Central memory CD8-positive, alpha-beta T cell (primary cell): ENCODE measurements around the gene SLC25A5.

Experiments used
- ATAC-seq: fragments of 150-1000 bp; cut with Tn5 transposase; replicated peaks from 2 replicates; pipeline ENCODE4 v1.10.0; 2022; ENCODE audit warnings: mild to moderate bottlenecking, moderate FRiP score, moderate number of reproducible peaks; ENCODE audit not compliant: poor library complexity, severe bottlenecking; ENCODE audit errors: extremely low read depth
- DNase-seq, 2 donors: peaks; one replicate each; pipeline ENCODE4 v3.0.0; 2021; ENCODE audit warnings: low spot score in 2 of 2
- H3K27ac Mint-ChIP-seq: one replicate; pipeline ENCODE4 v1.8.0; 2022; ENCODE audit warnings: low read depth, mild to moderate bottlenecking, moderate library complexity, mixed read lengths
- H3K27me3 Mint-ChIP-seq: one replicate; pipeline ENCODE4 v1.8.0; 2022; ENCODE audit warnings: mixed read lengths
- H3K36me3 Mint-ChIP-seq: one replicate; pipeline ENCODE4 v1.8.0; 2022; ENCODE audit warnings: mild to moderate bottlenecking, moderate library complexity, mixed read lengths; ENCODE audit not compliant: insufficient read depth
- H3K4me1 Mint-ChIP-seq: one replicate; pipeline ENCODE4 v1.8.0; 2022; ENCODE audit warnings: mixed read lengths
- H3K4me3 Mint-ChIP-seq: one replicate; pipeline ENCODE4 v1.8.0; 2022; ENCODE audit warnings: mild to moderate bottlenecking, moderate library complexity, mixed read lengths
- H3K9me3 Mint-ChIP-seq: one replicate; pipeline ENCODE4 v1.8.0; 2022; ENCODE audit warnings: mixed read lengths

SLC25A5 gene

GRCh38 chrX:119455264-119455663, 13.0 kb upstream of the SLC25A5 start:
- Mint-ChIP-seq H3K4me1 (no peaks in the 10 kb centered on the region), H3K36me3 (peaks cover 7% of the 10 kb centered on the region), H3K27me3 (no peaks in the 10 kb centered on the region), H3K4me3 (no peak overlapping the region), H3K9me3 (no peaks in the 10 kb centered on the region), H3K27ac (no peak overlapping the region)
- no peak for ATAC-seq
- no peak for DNase-seq

- H3K27me3 Mint-ChIP-seq: no peaks in the 10 kb centered on the region
- no peak overlapping the region for H3K27ac Mint-ChIP-seq
- no peak overlapping the region for H3K4me3 Mint-ChIP-seq
- H3K4me1 Mint-ChIP-seq: no peaks in the 10 kb centered on the region
- H3K9me3 Mint-ChIP-seq: no peaks in the 10 kb centered on the region
- ATAC-seq: no peak
- no peaks in the 10 kb centered on the region for H3K36me3 Mint-ChIP-seq
- no peak for DNase-seq
These were observed 9.1 kb upstream of the SLC25A5 start for GRCh38 chrX:119459181-119459580.

- no peak for ATAC-seq
- Mint-ChIP-seq H3K4me1 (peaks cover 10% of the 10 kb centered on the region), H3K36me3 (peaks cover 8% of the 10 kb centered on the region), H3K27ac (no peak overlapping the region), H3K27me3 (no peaks in the 10 kb centered on the region), H3K4me3 (no peak overlapping the region), H3K9me3 (no peaks in the 10 kb centered on the region)
- DNase-seq: no peak
These were observed 2.7 kb upstream of the SLC25A5 start for GRCh38 chrX:119465555-119465954.

- no peaks in the 10 kb centered on the region for H3K9me3 Mint-ChIP-seq
- H3K27ac Mint-ChIP-seq: no peak overlapping the region
- ATAC-seq (no peak), DNase-seq (no peak)
- H3K36me3 Mint-ChIP-seq: peaks cover 16% of the 10 kb centered on the region
- peaks cover 10% of the 10 kb centered on the region for H3K4me1 Mint-ChIP-seq
- no peak overlapping the region for H3K4me3 Mint-ChIP-seq
- H3K27me3 Mint-ChIP-seq: no peaks in the 10 kb centered on the region
These were observed 1.3 kb upstream of the SLC25A5 start for GRCh38 chrX:119466970-119467369.

GRCh38 chrX:119467433-119467832, 811 bp upstream of the SLC25A5 start:
- Mint-ChIP-seq H3K4me1 (peaks cover 10% of the 10 kb centered on the region), H3K9me3 (no peaks in the 10 kb centered on the region), H3K36me3 (peaks cover 16% of the 10 kb centered on the region), H3K4me3 (no peak overlapping the region), H3K27ac (no peak overlapping the region), H3K27me3 (no peaks in the 10 kb centered on the region)
- DNase-seq (no peak), ATAC-seq (no peak)

- no peaks in the 10 kb centered on the region for H3K27me3 Mint-ChIP-seq
- H3K36me3 Mint-ChIP-seq: peaks cover 16% of the 10 kb centered on the region
- peak overlapping the region; percentile 89 for H3K27ac Mint-ChIP-seq
- H3K9me3 Mint-ChIP-seq: no peaks in the 10 kb centered on the region
- ATAC-seq (peak; percentile 77), DNase-seq (peak; percentile 79 to 81)
- peaks cover 10% of the 10 kb centered on the region for H3K4me1 Mint-ChIP-seq
- peak overlapping the region; percentile 91 for H3K4me3 Mint-ChIP-seq
These were observed 488 bp downstream of the SLC25A5 start for GRCh38 chrX:119468551-119469312.

- no peak for DNase-seq
- Mint-ChIP-seq H3K4me3 (peak overlapping the region; percentile 91), H3K27ac (no peak overlapping the region), H3K9me3 (no peaks in the 10 kb centered on the region), H3K4me1 (peaks cover 10% of the 10 kb centered on the region), H3K27me3 (no peaks in the 10 kb centered on the region), H3K36me3 (peaks cover 16% of the 10 kb centered on the region)
- ATAC-seq: peak; percentile 6
These were observed 1.0 kb downstream of the SLC25A5 start for GRCh38 chrX:119469313-119469635.

- no peaks in the 10 kb centered on the region for H3K9me3 Mint-ChIP-seq
- no peak overlapping the region for H3K27ac Mint-ChIP-seq
- DNase-seq: no peak
- peaks cover 2% of the 10 kb centered on the region for H3K4me1 Mint-ChIP-seq
- H3K4me3 Mint-ChIP-seq: no peak overlapping the region
- no peaks in the 10 kb centered on the region for H3K27me3 Mint-ChIP-seq
- H3K36me3 Mint-ChIP-seq: peaks cover 11% of the 10 kb centered on the region
- ATAC-seq: no peak
These were observed 6.6 kb downstream of the SLC25A5 start for GRCh38 chrX:119474615-119475388.

- Mint-ChIP-seq H3K27me3 (no peaks in the 10 kb centered on the region), H3K4me3 (no peak overlapping the region), H3K27ac (no peak overlapping the region), H3K9me3 (no peaks in the 10 kb centered on the region), H3K4me1 (no peaks in the 10 kb centered on the region), H3K36me3 (peaks cover 10% of the 10 kb centered on the region)
- ATAC-seq (no peak), DNase-seq (no peak)
These were observed 7.3 kb downstream of the SLC25A5 start for GRCh38 chrX:119475389-119476101.

- Mint-ChIP-seq H3K4me3 (no peak overlapping the region), H3K9me3 (no peaks in the 10 kb centered on the region), H3K36me3 (peaks cover 2% of the 10 kb centered on the region), H3K27ac (no peak overlapping the region), H3K4me1 (peaks cover 5% of the 10 kb centered on the region), H3K27me3 (no peaks in the 10 kb centered on the region)
- DNase-seq: no peak
- no peak for ATAC-seq
These were observed 9.6 kb downstream of the SLC25A5 start for GRCh38 chrX:119477812-119478232.

GRCh38 chrX:119478504-119478903, 10.3 kb downstream of the SLC25A5 start:
- no peaks in the 10 kb centered on the region for H3K9me3 Mint-ChIP-seq
- no peak overlapping the region for H3K4me3 Mint-ChIP-seq
- DNase-seq: no peak
- no peak overlapping the region for H3K27ac Mint-ChIP-seq
- no peaks in the 10 kb centered on the region for H3K27me3 Mint-ChIP-seq
- H3K36me3 Mint-ChIP-seq: peaks cover 2% of the 10 kb centered on the region
- no peak for ATAC-seq
- H3K4me1 Mint-ChIP-seq: peaks cover 8% of the 10 kb centered on the region

- no peak for DNase-seq
These were observed 11.6 kb downstream of the SLC25A5 start for GRCh38 chrX:119479845-119480244.

More at GRCh38 chrX:119479845-119480244, 11.6 kb downstream of the SLC25A5 start:
- H3K9me3 Mint-ChIP-seq: no peaks in the 10 kb centered on the region
- no peak overlapping the region for H3K4me3 Mint-ChIP-seq
- no peak for ATAC-seq
- no peak overlapping the region for H3K27ac Mint-ChIP-seq
- H3K36me3 Mint-ChIP-seq: peaks cover 2% of the 10 kb centered on the region
- H3K4me1 Mint-ChIP-seq: peaks cover 8% of the 10 kb centered on the region
- no peaks in the 10 kb centered on the region for H3K27me3 Mint-ChIP-seq
